Measurements from ENCODE around the gene SNRPB2.
A peak's percentile ranks its signal among the peaks of the same experiment; 100 is the strongest.

Gene SNRPB2

DNA sequence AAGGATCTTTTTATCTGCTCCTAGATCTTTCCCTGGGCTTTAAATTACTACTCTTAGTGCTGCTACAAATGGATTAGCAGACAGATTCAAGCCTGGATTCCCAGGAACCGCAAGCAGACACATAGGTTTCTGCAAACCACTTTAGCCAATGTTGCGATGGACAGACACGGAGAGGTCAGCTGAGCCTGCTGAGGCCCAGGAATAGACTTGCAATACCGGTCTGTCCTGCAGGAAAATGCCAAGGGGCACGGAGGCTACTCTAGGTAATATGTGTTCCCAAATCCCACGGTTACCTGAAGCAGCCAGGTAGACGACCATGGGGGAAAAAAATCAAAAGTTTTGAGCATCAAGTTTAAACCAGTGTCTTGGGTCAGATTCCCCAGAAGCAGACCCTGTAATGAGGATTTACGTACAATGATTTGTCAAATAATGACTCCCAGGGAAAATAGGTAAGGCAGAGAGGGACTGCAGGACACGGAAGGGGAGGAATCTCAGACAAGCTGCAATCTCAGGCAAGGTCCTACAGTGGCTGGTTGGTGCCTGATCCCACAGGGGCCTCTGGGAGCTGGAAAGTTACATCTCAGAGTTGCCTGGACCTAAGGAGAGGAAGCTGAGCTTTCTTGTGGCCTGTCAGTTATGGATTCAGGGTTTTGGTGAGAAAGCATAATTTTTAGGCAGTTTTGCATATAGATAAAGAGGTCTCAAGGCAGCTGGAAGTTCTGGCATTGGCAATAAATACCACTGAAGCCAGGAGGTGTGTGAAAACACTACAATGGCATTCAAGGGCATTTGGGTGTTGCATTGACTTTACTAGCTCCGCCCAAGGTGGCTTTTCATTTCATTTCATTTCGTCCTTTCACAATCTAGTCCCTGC lies 30.8 kb downstream of the SNRPB2 start:
- no peak for DNase-seq (ENCODE audit: insufficient read length, low spot score)
- no peak for FAIRE-seq
- TF ChIP-seq, protein P1, sequence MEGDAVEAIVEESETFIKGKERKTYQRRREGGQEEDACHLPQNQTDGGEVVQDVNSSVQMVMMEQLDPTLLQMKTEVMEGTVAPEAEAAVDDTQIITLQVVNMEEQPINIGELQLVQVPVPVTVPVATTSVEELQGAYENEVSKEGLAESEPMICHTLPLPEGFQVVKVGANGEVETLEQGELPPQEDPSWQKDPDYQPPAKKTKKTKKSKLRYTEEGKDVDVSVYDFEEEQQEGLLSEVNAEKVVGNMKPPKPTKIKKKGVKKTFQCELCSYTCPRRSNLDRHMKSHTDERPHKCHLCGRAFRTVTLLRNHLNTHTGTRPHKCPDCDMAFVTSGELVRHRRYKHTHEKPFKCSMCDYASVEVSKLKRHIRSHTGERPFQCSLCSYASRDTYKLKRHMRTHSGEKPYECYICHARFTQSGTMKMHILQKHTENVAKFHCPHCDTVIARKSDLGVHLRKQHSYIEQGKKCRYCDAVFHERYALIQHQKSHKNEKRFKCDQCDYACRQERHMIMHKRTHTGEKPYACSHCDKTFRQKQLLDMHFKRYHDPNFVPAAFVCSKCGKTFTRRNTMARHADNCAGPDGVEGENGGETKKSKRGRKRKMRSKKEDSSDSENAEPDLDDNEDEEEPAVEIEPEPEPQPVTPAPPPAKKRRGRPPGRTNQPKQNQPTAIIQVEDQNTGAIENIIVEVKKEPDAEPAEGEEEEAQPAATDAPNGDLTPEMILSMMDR (IDR thresholded peaks at IDR 0.05; ENCODE audit: insufficient read depth, missing control alignments): no peak

DNA sequence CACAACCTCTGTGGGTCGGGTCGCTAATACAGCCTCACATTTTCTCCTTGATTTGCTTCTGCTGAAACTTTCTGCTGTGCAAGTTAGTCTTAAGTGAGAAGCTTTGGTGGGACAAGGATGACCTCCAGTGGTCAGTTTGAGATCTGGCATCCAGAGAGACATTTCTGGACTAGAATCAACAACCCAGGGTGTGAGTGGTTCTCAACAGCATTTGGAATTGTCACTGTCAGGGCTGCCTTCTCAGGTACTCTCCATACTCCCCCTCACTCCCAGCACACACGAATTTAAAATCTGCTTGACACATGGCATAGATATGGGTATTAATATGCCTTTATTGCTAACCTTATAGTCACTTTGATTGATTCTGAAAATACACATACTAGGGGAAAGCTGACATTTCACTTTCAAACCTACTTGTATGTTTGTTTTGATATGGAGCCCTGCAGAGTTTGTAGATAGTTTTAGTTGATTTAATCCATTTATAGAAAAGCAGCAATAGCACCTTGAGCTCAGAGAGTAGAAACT lies 31.5 kb downstream of the SNRPB2 start:
- DNase-seq (ENCODE audit: insufficient read length, low spot score) (no peak), FAIRE-seq (no peak)
- TF ChIP-seq, protein P1 (IDR thresholded peaks at IDR 0.05; ENCODE audit: insufficient read depth, missing control alignments): peak; percentile 81

DNA sequence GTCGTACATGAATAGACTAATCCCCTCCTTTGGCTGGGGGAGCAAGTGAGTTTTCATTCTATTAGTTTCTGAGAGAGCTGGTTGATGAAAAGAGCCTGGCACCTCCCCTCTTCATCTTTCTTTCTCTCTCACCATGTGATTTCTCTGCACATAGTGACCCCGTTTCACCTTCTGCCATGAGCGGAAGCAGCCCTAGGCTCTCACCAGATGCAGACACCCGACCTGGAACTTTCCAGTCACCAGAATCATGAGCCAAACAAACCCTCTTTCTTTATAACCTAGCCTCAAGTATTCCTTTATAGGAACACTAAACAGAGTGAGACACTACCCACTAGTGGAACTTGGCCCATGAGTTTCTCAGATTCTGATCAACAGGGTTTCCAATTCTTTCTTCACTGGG lies 34.7 kb downstream of the SNRPB2 start:
- FAIRE-seq (no peak), DNase-seq (ENCODE audit: insufficient read length, low spot score) (no peak)

DNA sequence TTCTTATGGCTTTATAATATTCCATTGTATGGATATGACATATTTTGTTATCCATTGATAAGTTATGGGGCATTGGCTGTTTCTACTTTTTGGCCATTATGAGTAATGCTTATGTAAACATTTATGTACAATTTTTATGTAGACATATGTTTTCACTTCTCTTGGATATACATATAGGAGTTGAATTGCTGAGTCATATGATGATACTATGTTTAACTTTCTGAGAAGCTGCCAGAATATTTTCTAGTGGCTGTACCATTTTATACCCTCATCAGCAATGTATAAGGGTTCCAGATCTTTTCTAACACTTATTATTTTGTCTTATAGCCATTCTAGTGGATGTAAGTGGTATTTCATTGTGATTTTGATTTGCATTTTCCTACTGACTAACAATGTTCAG lies 41.4 kb downstream of the SNRPB2 start:
- DNase-seq (ENCODE audit: insufficient read length, low spot score) (no peak), FAIRE-seq (no peak)
- TF ChIP-seq, protein P1 (IDR thresholded peaks at IDR 0.05; ENCODE audit: insufficient read depth, missing control alignments): no peak

More for the DNA sequence above, 34.7 kb downstream of the SNRPB2 start:
- TF ChIP-seq, protein P1 (IDR thresholded peaks at IDR 0.05; ENCODE audit: insufficient read depth, missing control alignments): no peak

DNA sequence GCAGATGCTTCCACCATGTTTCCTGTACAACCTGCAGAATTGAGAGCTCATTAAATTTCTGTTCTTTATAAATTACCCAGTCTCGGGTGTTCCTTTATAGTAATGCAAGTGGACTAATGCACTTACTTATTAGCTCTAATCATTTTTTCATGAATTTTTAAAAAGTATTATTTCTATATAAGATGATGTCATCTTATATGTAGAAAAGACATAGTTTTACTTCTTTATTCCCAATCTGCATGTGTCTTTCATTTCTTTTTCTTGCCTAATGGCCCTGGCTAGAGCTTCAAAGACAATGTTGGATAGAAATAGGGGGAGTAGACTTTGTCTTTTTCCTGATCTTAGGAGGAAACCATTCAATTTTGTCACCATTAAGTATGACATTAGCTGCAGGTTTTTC lies 46.1 kb downstream of the SNRPB2 start:
- no peak for DNase-seq (ENCODE audit: insufficient read length, low spot score)
- TF ChIP-seq, protein P1 (IDR thresholded peaks at IDR 0.05; ENCODE audit: insufficient read depth, missing control alignments): no peak
- no peak for FAIRE-seq

DNA sequence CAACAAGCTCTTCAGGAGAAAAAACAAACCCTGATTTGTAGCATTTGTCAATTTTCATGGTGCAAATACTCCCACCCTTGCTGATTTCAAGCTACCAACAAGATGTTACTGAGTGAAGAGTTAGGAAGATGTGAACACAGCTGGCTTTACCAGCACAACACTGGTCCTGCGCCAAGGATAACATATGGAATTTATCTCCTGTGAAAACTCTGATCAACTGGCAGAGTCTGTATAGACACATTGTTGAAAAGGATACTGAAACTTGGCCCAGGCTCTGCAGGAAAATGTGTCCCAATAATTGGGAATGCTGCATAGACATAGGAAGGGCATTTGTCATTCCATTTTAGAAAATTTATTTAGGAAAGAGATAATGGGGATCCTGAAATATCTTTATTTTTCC lies 47.3 kb downstream of the SNRPB2 start:
- no peak for FAIRE-seq
- TF ChIP-seq, protein P1 (IDR thresholded peaks at IDR 0.05; ENCODE audit: insufficient read depth, missing control alignments): no peak
- no peak for DNase-seq (ENCODE audit: insufficient read length, low spot score)

DNA sequence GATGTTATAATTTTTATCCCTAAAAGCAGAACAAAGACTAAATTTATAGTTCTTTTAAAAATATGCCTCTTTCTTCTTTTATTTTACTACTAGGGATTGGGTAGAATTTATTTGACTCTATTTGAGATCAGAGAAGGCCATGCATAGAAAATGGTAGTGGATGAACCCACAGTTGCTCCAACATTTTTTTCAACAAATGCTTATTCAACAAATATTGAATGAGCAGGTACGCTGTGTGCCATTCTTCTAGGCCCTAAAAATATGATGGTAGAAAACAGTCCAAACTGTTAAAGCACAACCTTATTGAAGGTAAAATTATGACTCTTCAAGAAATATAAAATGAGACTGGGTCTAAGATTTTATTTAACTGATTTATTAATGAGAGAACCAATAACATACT lies 48.3 kb downstream of the SNRPB2 start:
- DNase-seq (ENCODE audit: insufficient read length, low spot score) (no peak), FAIRE-seq (no peak)
- TF ChIP-seq, protein P1 (IDR thresholded peaks at IDR 0.05; ENCODE audit: insufficient read depth, missing control alignments): no peak

Data from D721Med (cell line).